T-helper 17 cell (primary cell): ENCODE results near the gene UGP2. TPM values are rescaled to one million over a fixed set of nuclear protein-coding genes. Genes with fewer than 3 reads are reported as not detected.
A peak's percentile ranks its signal among the peaks of the same experiment; 100 is the strongest.
"Not testable (repeated sequence)": the region's sequence is repeated elsewhere in the genome, so short reads cannot be mapped to it uniquely, and the experiment has no call there.

Source experiments
- ATAC-seq: fragments of 150-1000 bp; cut with Tn5 transposase; 2 replicates; pipeline ENCODE4 v1.10.0; 2021; ENCODE audit warnings: mild to moderate bottlenecking, moderate library complexity
- DNase-seq, 3 donors: peaks; one replicate each; pipeline versions ENCODE4 v3.0.0 to v3.0.0-alpha.2; 2020 to 2021
- H3K9me3 ChIP-seq: one replicate; pipeline ENCODE4 v1.7.0; 2013; ENCODE audit warnings: low read length, mild to moderate bottlenecking; ENCODE audit not compliant: control insufficient read depth, poor library complexity, severe bottlenecking
- H3K27ac Mint-ChIP-seq: one replicate; pipeline ENCODE4 v1.8.0; 2022; ENCODE audit warnings: mild to moderate bottlenecking, moderate library complexity, mixed read lengths
- H3K27me3 Mint-ChIP-seq: one replicate; pipeline ENCODE4 v1.8.0; 2022; ENCODE audit warnings: mixed read lengths
- H3K36me3 Mint-ChIP-seq: one replicate; pipeline ENCODE4 v1.8.0; 2022; ENCODE audit warnings: low read depth, mixed read lengths
- H3K4me1 Mint-ChIP-seq: one replicate; pipeline ENCODE4 v1.8.0; 2022; ENCODE audit warnings: mild to moderate bottlenecking, mixed read lengths
- H3K4me3 Mint-ChIP-seq: one replicate; pipeline ENCODE4 v1.8.0; 2022; ENCODE audit warnings: mild to moderate bottlenecking, moderate library complexity, mixed read lengths
- total RNA-seq, 4 donors: library from RNA in 2 of 4; stranded (reverse) in 2 of 4; gene quantifications; one replicate each; pipeline ENCODE4 v1.2.3 and lab custom pipeline; 2022 to 2026

UGP2 gene
- total RNA-seq, 2 donors from 2014 or later, result 68.7 to 82.7 TPM

- Mint-ChIP-seq H3K4me1 (peaks cover 56% of the 10 kb centered on the region), H3K27ac (peak overlapping the region; percentile 41), H3K36me3 (no peaks in the 10 kb centered on the region), H3K4me3 (peak overlapping the region; percentile 45), H3K27me3 (no peaks in the 10 kb centered on the region)
- no peak for ATAC-seq
- H3K9me3 ChIP-seq, result no peaks in the 10 kb centered on the region
- DNase-seq, result no peak
These were observed 2.1 kb downstream of the UGP2 start for GRCh38 chr2:63843791-63844190.

GRCh38 chr2:63844616-63845015, 2.9 kb downstream of the UGP2 start:
- Mint-ChIP-seq H3K27ac (peak overlapping the region; percentile 41), H3K27me3 (no peaks in the 10 kb centered on the region), H3K36me3 (no peaks in the 10 kb centered on the region), H3K4me3 (no peak overlapping the region), H3K4me1 (peaks cover 59% of the 10 kb centered on the region)
- no peaks in the 10 kb centered on the region for H3K9me3 ChIP-seq
- ATAC-seq (no peak), DNase-seq (no peak)

GRCh38 chr2:63845866-63846265, 4.2 kb downstream of the UGP2 start:
- Mint-ChIP-seq H3K4me3 (no peak overlapping the region), H3K27me3 (no peaks in the 10 kb centered on the region), H3K27ac (peak overlapping the region; percentile 67), H3K4me1 (peaks cover 53% of the 10 kb centered on the region), H3K36me3 (no peaks in the 10 kb centered on the region)
- DNase-seq (no peak), ATAC-seq (no peak)
- H3K9me3 ChIP-seq, result no peaks in the 10 kb centered on the region

GRCh38 chr2:63846487-63846886, 4.8 kb downstream of the UGP2 start:
- Mint-ChIP-seq H3K27ac (peak overlapping the region; percentile 67), H3K36me3 (no peaks in the 10 kb centered on the region), H3K27me3 (no peaks in the 10 kb centered on the region), H3K4me3 (no peak overlapping the region), H3K4me1 (peaks cover 57% of the 10 kb centered on the region)
- no peaks in the 10 kb centered on the region for H3K9me3 ChIP-seq
- ATAC-seq, result no peak
- DNase-seq, result no peak

- H3K27me3 Mint-ChIP-seq, H3K36me3 Mint-ChIP-seq, H3K4me3 Mint-ChIP-seq, DNase-seq, ATAC-seq, H3K9me3 ChIP-seq: not testable (repeated sequence)
- Mint-ChIP-seq H3K4me1 (peaks cover 54% of the 10 kb centered on the region), H3K27ac (peak overlapping the region; percentile 53)
These were observed 5.9 kb downstream of the UGP2 start for GRCh38 chr2:63847571-63847970.

- H3K4me3 Mint-ChIP-seq, result peak overlapping the region; percentile 19
- DNase-seq (no peak), ATAC-seq (no peak)
- peak overlapping the region; percentile 53 for H3K27ac Mint-ChIP-seq
- no peaks in the 10 kb centered on the region for H3K9me3 ChIP-seq
- peaks cover 51% of the 10 kb centered on the region for H3K4me1 Mint-ChIP-seq
- no peaks in the 10 kb centered on the region for H3K27me3 Mint-ChIP-seq
- no peaks in the 10 kb centered on the region for H3K36me3 Mint-ChIP-seq
These were observed 7.9 kb downstream of the UGP2 start for GRCh38 chr2:63849381-63850203.

GRCh38 chr2:63850204-63850571, 8.5 kb downstream of the UGP2 start:
- Mint-ChIP-seq H3K27me3 (no peaks in the 10 kb centered on the region), H3K36me3 (no peaks in the 10 kb centered on the region), H3K4me1 (peaks cover 51% of the 10 kb centered on the region), H3K4me3 (no peak overlapping the region), H3K27ac (peak overlapping the region; percentile 97)
- DNase-seq (no peak), ATAC-seq (no peak)
- no peaks in the 10 kb centered on the region for H3K9me3 ChIP-seq

GRCh38 chr2:63850649-63851048, 9.0 kb downstream of the UGP2 start:
- Mint-ChIP-seq H3K27me3 (no peaks in the 10 kb centered on the region), H3K4me3 (no peak overlapping the region), H3K27ac (peak overlapping the region; percentile 97), H3K36me3 (no peaks in the 10 kb centered on the region), H3K4me1 (peaks cover 46% of the 10 kb centered on the region)
- ATAC-seq, result peak; percentile 79
- DNase-seq, result no peak
- H3K9me3 ChIP-seq, result no peaks in the 10 kb centered on the region

- no peak overlapping the region for H3K4me3 Mint-ChIP-seq
- ATAC-seq (no peak), DNase-seq (no peak)
- H3K4me1 Mint-ChIP-seq, result peaks cover 48% of the 10 kb centered on the region
- H3K9me3 ChIP-seq, result no peaks in the 10 kb centered on the region
- no peaks in the 10 kb centered on the region for H3K36me3 Mint-ChIP-seq
- peak overlapping the region; percentile 97 for H3K27ac Mint-ChIP-seq
- no peaks in the 10 kb centered on the region for H3K27me3 Mint-ChIP-seq
These were observed 10.1 kb downstream of the UGP2 start for GRCh38 chr2:63851691-63852311.

- H3K4me3 Mint-ChIP-seq, result no peak overlapping the region
- H3K9me3 ChIP-seq, result no peaks in the 10 kb centered on the region
- no peak for ATAC-seq
- H3K4me1 Mint-ChIP-seq, result peaks cover 46% of the 10 kb centered on the region
- peaks cover 4% of the 10 kb centered on the region for H3K36me3 Mint-ChIP-seq
- no peaks in the 10 kb centered on the region for H3K27me3 Mint-ChIP-seq
- no peak for DNase-seq
- peak overlapping the region; percentile 97 for H3K27ac Mint-ChIP-seq
These were observed 12.0 kb downstream of the UGP2 start for GRCh38 chr2:63853527-63854310.

GRCh38 chr2:63855418-63856302, 14.0 kb downstream of the UGP2 start:
- H3K27ac Mint-ChIP-seq, result peak overlapping the region; percentile 97
- H3K9me3 ChIP-seq, result no peaks in the 10 kb centered on the region
- DNase-seq, result no peak
- no peaks in the 10 kb centered on the region for H3K27me3 Mint-ChIP-seq
- peak overlapping the region; percentile 77 for H3K4me3 Mint-ChIP-seq
- ATAC-seq, result no peak
- H3K36me3 Mint-ChIP-seq, result peaks cover 4% of the 10 kb centered on the region
- H3K4me1 Mint-ChIP-seq, result peaks cover 38% of the 10 kb centered on the region

- no peaks in the 10 kb centered on the region for H3K9me3 ChIP-seq
- Mint-ChIP-seq H3K27me3 (no peaks in the 10 kb centered on the region), H3K4me1 (peaks cover 38% of the 10 kb centered on the region), H3K36me3 (peaks cover 4% of the 10 kb centered on the region), H3K27ac (peak overlapping the region; percentile 97), H3K4me3 (peak overlapping the region; percentile 77)
- ATAC-seq, result peak; percentile 93
- peak in 2 of 3 donors; percentile 22 to 60 for DNase-seq
These were observed 14.6 kb downstream of the UGP2 start for GRCh38 chr2:63856303-63856603.

- no peaks in the 10 kb centered on the region for H3K9me3 ChIP-seq
- H3K27me3 Mint-ChIP-seq, result no peaks in the 10 kb centered on the region
- peaks cover 32% of the 10 kb centered on the region for H3K4me1 Mint-ChIP-seq
- DNase-seq (no peak), ATAC-seq (no peak)
- peaks cover 5% of the 10 kb centered on the region for H3K36me3 Mint-ChIP-seq
- peak overlapping the region; percentile 97 for H3K27ac Mint-ChIP-seq
- no peak overlapping the region for H3K4me3 Mint-ChIP-seq
These were observed 16.6 kb downstream of the UGP2 start for GRCh38 chr2:63858291-63858690.
